Epithelial cell of esophagus (primary cell): ENCODE measurements around the gene ZNF490.

ENCODE experiments used
- DNase-seq: peaks from one replicate; pipeline ENCODE4 v3.0.0; 2010; ENCODE audit warnings: low read depth
- H3K4me3 ChIP-seq: 2 replicates; pipeline ENCODE4 v1.5.1; 2011; ENCODE audit warnings: mild to moderate bottlenecking, low read length, control low read depth
- CTCF ChIP-seq: IDR thresholded peaks from 2 replicates; pipeline ENCODE4 v1.5.1; 2011; ENCODE audit warnings: low read depth, mild to moderate bottlenecking, low read length, control low read depth, inconsistent platforms; ENCODE audit not compliant: insufficient read depth; ENCODE audit errors: missing control alignments

The ZNF490 gene

GRCh38 chr19:12639901-12640613 is 29.4 kb upstream of the ZNF490 start:
- H3K4me3 ChIP-seq, result no peak overlapping the region
- TF ChIP-seq CTCF, result peak; percentile 71

GRCh38 chr19:12638611-12639182 is 28.1 kb upstream of the ZNF490 start:
- no peak for TF ChIP-seq CTCF

More at GRCh38 chr19:12639901-12640613, 29.4 kb upstream of the ZNF490 start:
- peak; percentile 74 for DNase-seq

GRCh38 chr19:12636631-12637030 is 26.0 kb upstream of the ZNF490 start:
- DNase-seq, result no peak

More at GRCh38 chr19:12638611-12639182, 28.1 kb upstream of the ZNF490 start:
- no peak for DNase-seq
- no peak overlapping the region for H3K4me3 ChIP-seq

GRCh38 chr19:12629215-12629614 is 18.6 kb upstream of the ZNF490 start:
- no peak for DNase-seq
- no peak overlapping the region for H3K4me3 ChIP-seq
- TF ChIP-seq CTCF, result no peak

More at GRCh38 chr19:12636631-12637030, 26.0 kb upstream of the ZNF490 start:
- no peak for TF ChIP-seq CTCF
- H3K4me3 ChIP-seq, result no peak overlapping the region

- peak; percentile 11 for DNase-seq
- H3K4me3 ChIP-seq, result no peak overlapping the region
- no peak for TF ChIP-seq CTCF
Measured at GRCh38 chr19:12628040-12629022, 17.7 kb upstream of the ZNF490 start.

GRCh38 chr19:12626958-12627357 is 16.3 kb upstream of the ZNF490 start:
- no peak for DNase-seq
- no peak overlapping the region for H3K4me3 ChIP-seq
- no peak for TF ChIP-seq CTCF
